ENCODE measurements around the gene SETBP1.
"Not testable (repeated sequence)": the region's sequence is repeated elsewhere in the genome, so short reads cannot be mapped to it uniquely, and the experiment has no call there.

The SETBP1 gene

DNA sequence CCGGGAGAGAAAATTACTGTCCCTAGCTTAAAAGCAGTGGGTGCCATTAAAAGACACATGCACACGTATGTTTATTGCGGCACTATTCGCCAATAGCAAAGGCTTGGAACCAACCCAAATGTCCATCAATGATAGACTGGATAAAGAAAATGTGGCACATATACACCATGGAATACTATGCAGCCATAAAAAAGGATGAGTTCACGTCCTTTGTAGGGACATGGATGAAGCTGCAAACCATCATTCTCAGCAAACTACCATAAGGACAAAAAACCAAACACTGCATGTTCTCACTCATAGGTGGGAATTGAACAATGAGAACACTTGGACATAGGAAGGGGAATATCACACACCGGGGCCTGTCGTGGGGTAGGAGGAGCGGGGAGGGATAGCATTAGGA, 120.1 kb downstream of the SETBP1 start:
- H2BK15ac ChIP-seq (replicated peaks; ENCODE audit: low read depth); H3K79me1 ChIP-seq (ENCODE audit: low read length); H3K79me2 ChIP-seq (ENCODE audit: control insufficient read depth, insufficient read depth, low read length): not testable (repeated sequence)

DNA sequence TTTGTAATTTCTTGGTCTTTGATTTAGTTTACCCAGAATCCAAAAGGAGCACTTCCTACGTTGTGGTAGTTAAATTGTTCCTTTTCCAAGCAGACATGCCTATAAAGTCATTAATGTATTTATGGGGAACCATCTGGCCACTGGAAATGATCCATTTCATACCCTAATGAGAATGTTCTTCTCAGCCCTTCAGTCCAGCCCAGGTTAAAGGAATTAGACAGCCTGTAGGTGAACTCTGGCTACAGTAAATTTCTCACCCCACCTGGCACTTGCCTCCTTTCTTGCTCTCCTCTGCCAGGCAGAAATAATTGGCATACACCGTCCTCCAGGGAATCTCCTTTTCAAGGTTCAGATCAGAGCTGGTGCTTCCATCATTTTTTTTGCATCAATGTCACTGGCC, 121.1 kb downstream of the SETBP1 start:
- H2AK5ac ChIP-seq (ENCODE audit: low read length) = no peak overlapping the region
- H3K4me3 ChIP-seq (ENCODE audit: low read length) = no peak overlapping the region
- H4K8ac ChIP-seq (ENCODE audit: low read depth, low read length) = no peak overlapping the region
- H3K4me2 ChIP-seq (ENCODE audit: low read length) = no peak overlapping the region
- H3K4me1 ChIP-seq (ENCODE audit: control insufficient read depth, low read depth, low read length) = peaks cover 7% of the 10 kb centered on the region
- H3K18ac ChIP-seq (ENCODE audit: low read length) = no peak overlapping the region
- no peak overlapping the region for H3K23ac ChIP-seq (ENCODE audit: low read length)
- H3K79me1 ChIP-seq (ENCODE audit: low read length) = no peaks in the 10 kb centered on the region
- no peak for DNase-seq
- no peak overlapping the region for H3K4ac ChIP-seq (ENCODE audit: low read depth, low read length)
- no peaks in the 10 kb centered on the region for H3K36me3 ChIP-seq (ENCODE audit: control insufficient read depth, insufficient read depth, low read length)
- H3K27ac ChIP-seq (ENCODE audit: low read depth, low read length) = no peak overlapping the region
- H4K5ac ChIP-seq (ENCODE audit: low read length) = no peak overlapping the region
- no peak overlapping the region for H3K56ac ChIP-seq (ENCODE audit: low read length)
- no peak overlapping the region for H3K9ac ChIP-seq (ENCODE audit: low read length)
- no peak overlapping the region for H2BK5ac ChIP-seq (ENCODE audit: low read length)
- H3K27me3 ChIP-seq (ENCODE audit: insufficient read depth, low read length, poor library complexity) = no peaks in the 10 kb centered on the region
- no peak overlapping the region for H2BK120ac ChIP-seq (ENCODE audit: low read depth, low read length)
- H3K79me2 ChIP-seq (ENCODE audit: control insufficient read depth, insufficient read depth, low read length) = no peaks in the 10 kb centered on the region
- WGBS (ENCODE audit: extremely low coverage, insufficient coverage, low lambda C conversion rate) = no CpG with 5 or more reads among the region's 2 CpGs
- no peak overlapping the region for H2BK15ac ChIP-seq (replicated peaks; ENCODE audit: low read depth)

More for the DNA sequence above, 120.1 kb downstream of the SETBP1 start:
- not testable (repeated sequence) for DNase-seq; H3K36me3 ChIP-seq (ENCODE audit: control insufficient read depth, insufficient read depth, low read length); H3K27me3 ChIP-seq (ENCODE audit: insufficient read depth, low read length, poor library complexity); H3K9ac ChIP-seq (ENCODE audit: low read length); H3K18ac ChIP-seq (ENCODE audit: low read length); H3K4me2 ChIP-seq (ENCODE audit: low read length); H3K56ac ChIP-seq (ENCODE audit: low read length); H4K5ac ChIP-seq (ENCODE audit: low read length); H3K27ac ChIP-seq (ENCODE audit: low read depth, low read length); H2BK5ac ChIP-seq (ENCODE audit: low read length); H3K4me3 ChIP-seq (ENCODE audit: low read length); H2BK120ac ChIP-seq (ENCODE audit: low read depth, low read length); H4K8ac ChIP-seq (ENCODE audit: low read depth, low read length); H3K4ac ChIP-seq (ENCODE audit: low read depth, low read length); H2AK5ac ChIP-seq (ENCODE audit: low read length); H3K23ac ChIP-seq (ENCODE audit: low read length); H3K4me1 ChIP-seq (ENCODE audit: control insufficient read depth, low read depth, low read length)
- no CpG with 5 or more reads among the region's 8 CpGs for WGBS (ENCODE audit: extremely low coverage, insufficient coverage, low lambda C conversion rate)

DNA sequence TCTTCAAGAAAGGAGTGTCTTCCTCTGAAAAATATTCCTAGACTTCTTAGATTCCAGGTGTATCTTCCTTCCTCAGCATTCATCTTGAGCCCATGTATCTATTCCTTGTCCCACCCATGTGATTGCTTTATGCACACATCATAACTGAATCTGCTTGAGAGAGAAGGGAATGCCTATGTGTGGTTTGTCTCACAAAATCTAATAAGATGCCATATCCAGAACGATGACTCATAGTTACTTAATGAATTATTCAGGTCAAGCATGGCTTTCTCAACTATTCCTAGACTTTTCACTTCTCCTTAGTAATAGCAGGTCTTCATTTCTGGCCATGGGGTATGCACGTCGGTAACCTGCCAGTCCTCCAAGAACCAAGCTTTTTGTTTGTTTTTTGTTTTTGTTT, 121.8 kb downstream of the SETBP1 start:
- no peak overlapping the region for H2AK5ac ChIP-seq (ENCODE audit: low read length)
- H3K36me3 ChIP-seq (ENCODE audit: control insufficient read depth, insufficient read depth, low read length) = no peaks in the 10 kb centered on the region
- H3K79me1 ChIP-seq (ENCODE audit: low read length) = no peaks in the 10 kb centered on the region
- peak overlapping the region; percentile 78 for H3K18ac ChIP-seq (ENCODE audit: low read length)
- no peak overlapping the region for H4K5ac ChIP-seq (ENCODE audit: low read length)
- H2BK120ac ChIP-seq (ENCODE audit: low read depth, low read length) = no peak overlapping the region
- H3K4ac ChIP-seq (ENCODE audit: low read depth, low read length) = no peak overlapping the region
- H3K9ac ChIP-seq (ENCODE audit: low read length) = no peak overlapping the region
- peaks cover 7% of the 10 kb centered on the region for H3K4me1 ChIP-seq (ENCODE audit: control insufficient read depth, low read depth, low read length)
- no peak overlapping the region for H3K27ac ChIP-seq (ENCODE audit: low read depth, low read length)
- H3K23ac ChIP-seq (ENCODE audit: low read length) = no peak overlapping the region
- H2BK5ac ChIP-seq (ENCODE audit: low read length) = no peak overlapping the region
- H3K27me3 ChIP-seq (ENCODE audit: insufficient read depth, low read length, poor library complexity) = no peaks in the 10 kb centered on the region
- H3K4me3 ChIP-seq (ENCODE audit: low read length) = no peak overlapping the region
- no peaks in the 10 kb centered on the region for H3K79me2 ChIP-seq (ENCODE audit: control insufficient read depth, insufficient read depth, low read length)
- no peak overlapping the region for H2BK15ac ChIP-seq (replicated peaks; ENCODE audit: low read depth)
- no peak overlapping the region for H3K4me2 ChIP-seq (ENCODE audit: low read length)
- H4K8ac ChIP-seq (ENCODE audit: low read depth, low read length) = no peak overlapping the region
- WGBS (ENCODE audit: extremely low coverage, insufficient coverage, low lambda C conversion rate) = no CpG with 5 or more reads among the region's 3 CpGs
- no peak for DNase-seq
- H3K56ac ChIP-seq (ENCODE audit: low read length) = no peak overlapping the region

DNA sequence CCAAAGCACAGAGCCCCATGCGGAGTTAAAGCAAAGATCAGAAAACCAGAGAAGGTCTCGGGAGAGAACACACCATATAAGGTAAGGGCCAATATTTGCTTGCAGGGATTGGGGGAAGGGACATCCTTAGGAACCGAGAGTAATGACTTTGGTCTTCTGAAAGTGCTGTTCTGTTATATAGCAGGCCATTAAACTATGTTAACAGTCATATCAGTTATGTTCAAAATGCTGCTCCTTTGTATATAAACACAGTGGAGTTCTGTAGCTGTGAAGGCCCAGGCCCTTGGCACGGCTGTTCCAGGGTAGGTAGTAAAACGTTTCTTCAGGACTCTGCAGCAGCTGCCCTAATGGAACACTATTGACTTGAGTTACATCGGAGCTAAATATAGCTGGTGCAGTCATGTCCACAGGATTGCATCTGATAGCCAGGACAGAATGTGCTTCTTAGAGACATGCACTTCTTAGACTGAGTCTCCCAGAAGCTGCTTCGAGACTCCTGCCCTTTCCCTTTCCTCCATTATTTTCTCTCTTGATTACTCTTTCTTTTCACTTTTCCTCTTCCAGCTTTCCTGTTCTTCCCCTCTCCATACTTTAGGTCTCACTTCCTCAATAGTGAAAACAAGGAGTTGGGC, 122.4 kb downstream of the SETBP1 start:
- Histone ChIP-seq H3K36me3 (ENCODE audit: control insufficient read depth, insufficient read depth, low read length) (no peaks in the 10 kb centered on the region), H3K4me1 (ENCODE audit: control insufficient read depth, low read depth, low read length) (peaks cover 7% of the 10 kb centered on the region), H3K27me3 (ENCODE audit: insufficient read depth, low read length, poor library complexity) (no peaks in the 10 kb centered on the region), H3K9ac (ENCODE audit: low read length) (no peak overlapping the region), H4K8ac (ENCODE audit: low read depth, low read length) (no peak overlapping the region), H4K5ac (ENCODE audit: low read length) (no peak overlapping the region), H2BK120ac (ENCODE audit: low read depth, low read length) (no peak overlapping the region), H3K27ac (ENCODE audit: low read depth, low read length) (no peak overlapping the region), H3K79me1 (ENCODE audit: low read length) (no peaks in the 10 kb centered on the region), H3K18ac (ENCODE audit: low read length) (peak overlapping the region; percentile 78), H3K4me3 (ENCODE audit: low read length) (no peak overlapping the region), H3K56ac (ENCODE audit: low read length) (no peak overlapping the region), H3K4me2 (ENCODE audit: low read length) (no peak overlapping the region), H3K23ac (ENCODE audit: low read length) (no peak overlapping the region), H3K79me2 (ENCODE audit: control insufficient read depth, insufficient read depth, low read length) (no peaks in the 10 kb centered on the region), H3K4ac (ENCODE audit: low read depth, low read length) (no peak overlapping the region), H2AK5ac (ENCODE audit: low read length) (no peak overlapping the region), H2BK15ac (replicated peaks; ENCODE audit: low read depth) (no peak overlapping the region), H2BK5ac (ENCODE audit: low read length) (no peak overlapping the region)
- WGBS (ENCODE audit: extremely low coverage, insufficient coverage, low lambda C conversion rate) = no CpG with 5 or more reads among the region's 7 CpGs
- DNase-seq = peak; percentile 51

DNA sequence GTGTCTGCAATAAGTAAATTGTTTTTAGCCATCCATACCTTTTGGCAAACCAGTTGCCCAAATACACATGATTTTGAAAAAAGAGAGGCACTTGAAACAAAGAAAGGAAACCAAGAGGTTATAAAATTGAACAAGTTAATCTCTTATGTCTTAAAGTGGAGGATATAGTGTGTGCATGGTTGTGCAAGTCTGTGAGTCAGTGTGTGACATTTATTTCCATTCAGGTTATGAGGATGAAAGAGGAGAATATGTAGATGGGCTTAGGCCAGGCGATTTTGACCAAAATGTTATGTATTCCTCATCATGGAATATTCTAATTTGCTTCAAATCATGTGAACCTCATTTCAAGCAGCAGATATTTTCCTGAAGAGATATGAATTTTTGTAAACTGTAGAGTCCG, 123.3 kb downstream of the SETBP1 start:
- no peak overlapping the region for H4K5ac ChIP-seq (ENCODE audit: low read length)
- no CpG with 5 or more reads among the region's 2 CpGs for WGBS (ENCODE audit: extremely low coverage, insufficient coverage, low lambda C conversion rate)
- no peaks in the 10 kb centered on the region for H3K36me3 ChIP-seq (ENCODE audit: control insufficient read depth, insufficient read depth, low read length)
- H3K79me1 ChIP-seq (ENCODE audit: low read length) = no peaks in the 10 kb centered on the region
- H4K8ac ChIP-seq (ENCODE audit: low read depth, low read length) = no peak overlapping the region
- no peaks in the 10 kb centered on the region for H3K27me3 ChIP-seq (ENCODE audit: insufficient read depth, low read length, poor library complexity)
- H3K23ac ChIP-seq (ENCODE audit: low read length) = no peak overlapping the region
- no peak overlapping the region for H3K9ac ChIP-seq (ENCODE audit: low read length)
- no peak overlapping the region for H3K27ac ChIP-seq (ENCODE audit: low read depth, low read length)
- no peak overlapping the region for H2BK5ac ChIP-seq (ENCODE audit: low read length)
- no peak overlapping the region for H2AK5ac ChIP-seq (ENCODE audit: low read length)
- peaks cover 7% of the 10 kb centered on the region for H3K4me1 ChIP-seq (ENCODE audit: control insufficient read depth, low read depth, low read length)
- DNase-seq = no peak
- H3K79me2 ChIP-seq (ENCODE audit: control insufficient read depth, insufficient read depth, low read length) = no peaks in the 10 kb centered on the region
- no peak overlapping the region for H3K4me3 ChIP-seq (ENCODE audit: low read length)
- no peak overlapping the region for H2BK120ac ChIP-seq (ENCODE audit: low read depth, low read length)
- no peak overlapping the region for H2BK15ac ChIP-seq (replicated peaks; ENCODE audit: low read depth)
- H3K4ac ChIP-seq (ENCODE audit: low read depth, low read length) = no peak overlapping the region
- H3K56ac ChIP-seq (ENCODE audit: low read length) = no peak overlapping the region
- no peak overlapping the region for H3K4me2 ChIP-seq (ENCODE audit: low read length)
- H3K18ac ChIP-seq (ENCODE audit: low read length) = no peak overlapping the region

DNA sequence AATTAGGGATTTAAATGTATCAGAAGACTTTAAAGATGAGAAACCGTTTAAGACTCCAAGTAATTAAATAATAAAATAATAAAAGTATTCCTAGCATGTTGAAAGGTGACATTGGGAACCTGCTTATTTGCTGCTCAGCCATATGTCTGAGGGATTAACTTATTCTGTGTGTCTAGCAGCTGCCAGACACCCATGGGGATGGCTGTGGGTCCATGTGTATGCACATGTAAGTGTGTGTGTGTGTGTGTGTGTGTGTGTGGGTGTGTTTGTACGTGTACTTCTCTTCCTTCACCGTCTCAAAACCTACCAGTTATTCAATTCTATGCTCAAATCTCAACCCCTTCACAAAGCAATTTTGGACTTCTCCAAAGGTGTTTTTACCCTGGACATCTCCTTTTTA, 124.5 kb downstream of the SETBP1 start:
- H3K4me3 ChIP-seq (ENCODE audit: low read length) = no peak overlapping the region
- no peak overlapping the region for H3K27ac ChIP-seq (ENCODE audit: low read depth, low read length)
- no peaks in the 10 kb centered on the region for H3K79me1 ChIP-seq (ENCODE audit: low read length)
- H2BK120ac ChIP-seq (ENCODE audit: low read depth, low read length) = no peak overlapping the region
- no peak overlapping the region for H3K4ac ChIP-seq (ENCODE audit: low read depth, low read length)
- H3K18ac ChIP-seq (ENCODE audit: low read length) = no peak overlapping the region
- H3K9ac ChIP-seq (ENCODE audit: low read length) = no peak overlapping the region
- H3K36me3 ChIP-seq (ENCODE audit: control insufficient read depth, insufficient read depth, low read length) = no peaks in the 10 kb centered on the region
- H2BK15ac ChIP-seq (replicated peaks; ENCODE audit: low read depth) = no peak overlapping the region
- H3K56ac ChIP-seq (ENCODE audit: low read length) = no peak overlapping the region
- H4K5ac ChIP-seq (ENCODE audit: low read length) = no peak overlapping the region
- no peak overlapping the region for H4K8ac ChIP-seq (ENCODE audit: low read depth, low read length)
- H2BK5ac ChIP-seq (ENCODE audit: low read length) = no peak overlapping the region
- H3K4me2 ChIP-seq (ENCODE audit: low read length) = no peak overlapping the region
- H3K4me1 ChIP-seq (ENCODE audit: control insufficient read depth, low read depth, low read length) = peaks cover 7% of the 10 kb centered on the region
- no peak for DNase-seq
- H3K23ac ChIP-seq (ENCODE audit: low read length) = no peak overlapping the region
- no peaks in the 10 kb centered on the region for H3K79me2 ChIP-seq (ENCODE audit: control insufficient read depth, insufficient read depth, low read length)
- no peak overlapping the region for H2AK5ac ChIP-seq (ENCODE audit: low read length)
- no CpG with 5 or more reads among the region's 3 CpGs for WGBS (ENCODE audit: extremely low coverage, insufficient coverage, low lambda C conversion rate)
- H3K27me3 ChIP-seq (ENCODE audit: insufficient read depth, low read length, poor library complexity) = no peaks in the 10 kb centered on the region

All from mesendoderm (in vitro differentiated cells).